ENCODE results near the gene HLA-DRB1. TPM values are rescaled to one million over a fixed set of nuclear protein-coding genes. Genes with fewer than 3 reads are reported as not detected.
"Not testable (repeated sequence)": the region's sequence is repeated elsewhere in the genome, so short reads cannot be mapped to it uniquely, and the experiment has no call there.

The HLA-DRB1 gene
- total RNA-seq, 1 experiment from 2014 or later = 0.95 TPM

GRCh38 chr6:32562940-32563339, 26.7 kb downstream of the HLA-DRB1 start:
- no peak for DNase-seq (ENCODE audit: low spot score)

- no peak for DNase-seq (ENCODE audit: low spot score)
Observed at GRCh38 chr6:32559747-32560146, 29.9 kb downstream of the HLA-DRB1 start.

- no peak for DNase-seq (ENCODE audit: low spot score)
Observed at GRCh38 chr6:32558426-32559057, 31.1 kb downstream of the HLA-DRB1 start.

DNA sequence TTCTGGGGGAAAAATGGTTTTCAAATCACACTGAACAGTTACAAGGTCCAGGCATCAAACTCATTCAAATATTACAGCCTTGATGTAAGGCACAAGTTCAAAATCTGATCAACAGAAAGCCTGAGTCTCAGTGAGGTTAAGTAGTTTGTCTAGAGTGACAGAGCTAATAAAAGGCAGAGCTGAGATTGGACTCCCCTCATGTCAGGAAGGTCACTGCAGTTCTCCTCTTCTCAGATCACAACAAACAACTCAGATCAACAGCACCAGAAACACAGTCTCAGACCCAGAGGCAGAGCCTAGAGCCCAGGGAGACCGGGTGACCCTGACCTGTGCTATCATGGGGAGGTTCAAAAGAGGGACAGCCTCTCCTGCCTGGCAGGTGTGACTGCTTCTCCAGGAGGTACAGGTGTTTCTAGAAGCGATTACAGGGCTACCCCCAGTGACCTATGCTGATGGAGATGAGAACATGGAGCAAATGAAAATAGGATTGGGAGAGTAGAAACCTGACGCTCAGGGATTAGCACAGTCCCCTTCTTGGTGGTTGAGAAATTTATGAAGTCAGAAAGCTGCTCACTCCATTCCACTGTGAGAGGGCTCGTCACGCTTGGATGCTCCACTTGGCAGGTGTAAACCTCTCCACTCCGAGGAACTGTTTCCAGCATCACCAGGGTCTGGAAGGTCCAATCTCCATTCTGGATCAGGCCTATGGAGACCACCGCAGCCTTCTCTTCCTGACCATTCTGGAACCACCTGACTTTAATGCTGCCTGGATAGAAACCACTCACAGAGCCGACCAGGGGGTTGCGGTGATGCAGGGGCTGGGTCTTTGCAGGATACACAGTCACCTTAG, 35.3 kb downstream of the HLA-DRB1 start:
- DNase-seq (ENCODE audit: low spot score) = no peak

DNA sequence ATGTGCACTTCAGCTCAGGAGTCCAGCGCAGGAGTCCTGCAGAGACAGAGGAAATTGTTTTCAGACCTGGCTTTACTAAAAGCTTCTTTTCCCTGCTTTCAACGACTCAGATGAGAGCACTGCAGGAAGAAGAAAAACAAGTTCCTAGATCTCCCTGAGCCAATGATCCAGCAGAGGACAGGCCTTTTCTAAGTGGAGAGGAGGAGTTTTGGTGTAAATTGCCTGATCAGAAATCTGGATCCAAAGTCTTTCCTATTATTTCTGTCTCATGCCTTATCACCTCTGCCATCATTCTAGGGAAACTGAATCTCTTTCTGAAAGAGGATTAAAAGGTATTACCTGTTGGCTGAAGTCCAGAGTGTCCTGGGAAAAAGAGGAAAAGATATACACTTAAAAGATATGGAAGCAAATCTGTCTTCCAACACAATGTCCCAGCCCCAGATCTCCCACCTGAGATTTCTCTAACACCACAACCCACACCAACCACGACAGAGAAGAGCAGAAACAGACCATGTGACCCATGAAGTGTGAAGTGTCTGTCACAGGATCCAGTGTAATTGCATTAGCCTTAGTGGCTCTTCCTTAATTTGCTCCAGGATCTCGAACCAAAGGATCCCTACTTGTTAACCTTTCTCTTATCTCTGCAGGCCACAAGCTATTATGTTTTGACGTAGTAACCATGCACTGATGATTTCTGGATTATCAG, 36.5 kb downstream of the HLA-DRB1 start:
- no peak for DNase-seq (ENCODE audit: low spot score)

GRCh38 chr6:32551410-32551809, 38.2 kb downstream of the HLA-DRB1 start:
- DNase-seq (ENCODE audit: low spot score) = no peak

- no peak for DNase-seq (ENCODE audit: low spot score)
Observed at GRCh38 chr6:32539839-32540238, 49.8 kb downstream of the HLA-DRB1 start.

- DNase-seq (ENCODE audit: low spot score) = not testable (repeated sequence)
Observed at GRCh38 chr6:32530431-32530793, 59.2 kb downstream of the HLA-DRB1 start.

- DNase-seq (ENCODE audit: low spot score) = no peak
Observed at GRCh38 chr6:32529697-32530430, 59.8 kb downstream of the HLA-DRB1 start, which contains the start of gene HLA-DRB5. HLA-DRB5 (minus strand) TSS chr6:32530287; CDS start chr6:32530224, 63 bp downstream.

Other genes starting within 250 kb of the HLA-DRB1 start
- not detected in 2 replicates for gene TSBP1, start 217.9 kb downstream of the HLA-DRB1 start, total RNA-seq (2014; rRNA removed; shearing (Covaris generic))
- gene BTNL2, start 182.7 kb downstream of the HLA-DRB1 start, total RNA-seq (2014; rRNA removed; shearing (Covaris generic)) = not detected in 2 replicates
- gene HLA-DRA, start 150.0 kb downstream of the HLA-DRB1 start, total RNA-seq (2014; rRNA removed; shearing (Covaris generic)) = 0.53 and 3.3 TPM in 2 replicates
- gene HLA-DRB5, start 59.6 kb downstream of the HLA-DRB1 start, total RNA-seq (2014; rRNA removed; shearing (Covaris generic)) = not detected in 2 replicates
- not detected in 2 replicates for gene HLA-DQA1, start 47.6 kb upstream of the HLA-DRB1 start, total RNA-seq (2014; rRNA removed; shearing (Covaris generic))
- not detected in 2 replicates for gene HLA-DQB1, start 76.8 kb upstream of the HLA-DRB1 start, total RNA-seq (2014; rRNA removed; shearing (Covaris generic))
- not detected in 2 replicates for gene HLA-DQA2, start 151.5 kb upstream of the HLA-DRB1 start, total RNA-seq (2014; rRNA removed; shearing (Covaris generic))
- not detected in 2 replicates for gene HLA-DQB2, start 173.7 kb upstream of the HLA-DRB1 start, total RNA-seq (2014; rRNA removed; shearing (Covaris generic))
- not detected in 2 replicates for gene HLA-DOB, start 227.2 kb upstream of the HLA-DRB1 start, total RNA-seq (2014; rRNA removed; shearing (Covaris generic))
- 27.4 and 29.8 TPM in 2 replicates for gene TAP2, start 248.9 kb upstream of the HLA-DRB1 start, total RNA-seq (2014; rRNA removed; shearing (Covaris generic))